ENCODE results near the gene CCDC195.

Gene CCDC195

DNA sequence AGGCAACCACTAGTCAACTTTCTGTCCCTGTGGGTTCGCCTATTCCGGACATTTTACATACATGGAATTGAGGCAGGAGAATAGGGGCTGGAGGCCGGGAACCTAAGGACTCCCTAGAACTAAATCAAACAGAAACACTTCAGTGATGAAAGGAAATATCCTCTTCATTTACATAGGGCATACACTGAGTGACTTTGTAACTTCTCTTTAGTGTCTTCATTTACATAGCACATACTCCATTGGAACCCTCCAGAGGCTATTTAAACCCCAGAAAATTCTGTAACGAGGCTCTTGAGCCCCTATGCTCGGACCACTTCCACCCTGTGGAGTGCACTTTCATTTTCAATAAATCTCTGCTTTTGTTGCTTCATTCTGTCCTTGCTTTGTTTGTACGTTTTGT, 56.5 kb downstream of the CCDC195 start:
- H3K36me3 ChIP-seq = no peaks in the 10 kb centered on the region
- H3K4me3 ChIP-seq = no peak overlapping the region
- no peak overlapping the region for H3K27ac ChIP-seq
- H3K9me3 ChIP-seq = peaks cover 0 to 14% (median 12%) of the 10 kb centered on the region in 3 donors
- intact Hi-C loops (cut with DNase I; ENCODE audit: low total_unique reads) = no loop called here
- no peaks in the 10 kb centered on the region for H3K4me1 ChIP-seq
- no peaks in the 10 kb centered on the region for H3K27me3 ChIP-seq
- DNase-seq = no peak
- TF ChIP-seq, protein P1, sequence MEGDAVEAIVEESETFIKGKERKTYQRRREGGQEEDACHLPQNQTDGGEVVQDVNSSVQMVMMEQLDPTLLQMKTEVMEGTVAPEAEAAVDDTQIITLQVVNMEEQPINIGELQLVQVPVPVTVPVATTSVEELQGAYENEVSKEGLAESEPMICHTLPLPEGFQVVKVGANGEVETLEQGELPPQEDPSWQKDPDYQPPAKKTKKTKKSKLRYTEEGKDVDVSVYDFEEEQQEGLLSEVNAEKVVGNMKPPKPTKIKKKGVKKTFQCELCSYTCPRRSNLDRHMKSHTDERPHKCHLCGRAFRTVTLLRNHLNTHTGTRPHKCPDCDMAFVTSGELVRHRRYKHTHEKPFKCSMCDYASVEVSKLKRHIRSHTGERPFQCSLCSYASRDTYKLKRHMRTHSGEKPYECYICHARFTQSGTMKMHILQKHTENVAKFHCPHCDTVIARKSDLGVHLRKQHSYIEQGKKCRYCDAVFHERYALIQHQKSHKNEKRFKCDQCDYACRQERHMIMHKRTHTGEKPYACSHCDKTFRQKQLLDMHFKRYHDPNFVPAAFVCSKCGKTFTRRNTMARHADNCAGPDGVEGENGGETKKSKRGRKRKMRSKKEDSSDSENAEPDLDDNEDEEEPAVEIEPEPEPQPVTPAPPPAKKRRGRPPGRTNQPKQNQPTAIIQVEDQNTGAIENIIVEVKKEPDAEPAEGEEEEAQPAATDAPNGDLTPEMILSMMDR (IDR thresholded peaks at IDR 0.05) = no peak

- Histone ChIP-seq H3K9me3 (peaks cover 0 to 14% (median 12%) of the 10 kb centered on the region in 3 donors), H3K27me3 (no peaks in the 10 kb centered on the region), H3K36me3 (no peaks in the 10 kb centered on the region), H3K27ac (no peak overlapping the region), H3K4me3 (no peak overlapping the region), H3K4me1 (no peaks in the 10 kb centered on the region)
- no peak for DNase-seq
- TF ChIP-seq, protein P1 (IDR thresholded peaks at IDR 0.05) = no peak
- intact Hi-C loops (cut with DNase I; ENCODE audit: low total_unique reads) = no loop called here
These were observed 57.3 kb downstream of the CCDC195 start for GRCh38 chr2:224658780-224659405.

- H3K36me3 ChIP-seq = no peaks in the 10 kb centered on the region
- no peaks in the 10 kb centered on the region for H3K27me3 ChIP-seq
- no peak overlapping the region for H3K27ac ChIP-seq
- H3K4me1 ChIP-seq = no peaks in the 10 kb centered on the region
- H3K4me3 ChIP-seq = no peak overlapping the region
- intact Hi-C loops (cut with DNase I; ENCODE audit: low total_unique reads) = no loop called here
- TF ChIP-seq, protein P1 (IDR thresholded peaks at IDR 0.05) = no peak
- no peaks in the 10 kb centered on the region for H3K9me3 ChIP-seq
- DNase-seq = no peak
These were observed 58.8 kb downstream of the CCDC195 start for GRCh38 chr2:224657349-224657748.

DNA sequence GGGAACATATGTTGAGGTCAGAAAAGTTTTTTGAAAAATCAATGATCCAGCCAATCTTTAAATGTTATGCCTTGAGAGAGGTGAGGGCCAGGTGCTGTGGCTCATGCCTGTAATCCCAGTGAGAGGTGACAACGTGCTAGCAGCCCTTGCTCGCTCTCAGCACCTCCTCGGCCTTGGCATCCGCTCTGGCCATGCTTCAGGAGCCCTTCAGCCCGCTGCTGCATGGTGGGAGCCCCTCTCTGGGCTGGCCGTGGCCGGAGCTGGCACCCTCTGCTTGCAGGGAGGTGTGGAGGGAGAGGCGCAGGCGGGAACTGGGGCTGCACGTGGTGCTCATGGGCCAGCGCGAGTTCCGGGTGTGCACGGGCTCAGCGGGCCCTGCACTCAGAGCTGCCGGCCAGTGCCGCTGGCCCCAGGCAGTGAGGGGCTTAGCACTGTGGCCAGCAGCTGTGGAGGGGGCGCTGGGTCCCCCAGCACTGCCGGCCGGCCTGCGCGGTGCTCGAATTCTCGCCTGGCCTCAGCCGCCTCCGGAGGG, 61.1 kb downstream of the CCDC195 start:
- no peak overlapping the region for H3K4me3 ChIP-seq
- H3K27me3 ChIP-seq = no peaks in the 10 kb centered on the region
- no peak overlapping the region for H3K27ac ChIP-seq
- no peaks in the 10 kb centered on the region for H3K4me1 ChIP-seq
- TF ChIP-seq, protein P1 (IDR thresholded peaks at IDR 0.05) = no peak
- intact Hi-C loops (cut with DNase I; ENCODE audit: low total_unique reads) = no loop called here
- DNase-seq = no peak
- H3K9me3 ChIP-seq = no peaks in the 10 kb centered on the region
- no peaks in the 10 kb centered on the region for H3K36me3 ChIP-seq
